GM23248 (cell line): Measurements from ENCODE around the gene NAA40.

Experiments
- EZH2 ChIP-seq: fragments of 200-600 bp; sonication (generic); IDR thresholded peaks from 2 replicates; pipeline ENCODE4 v1.6.1; 2018; ENCODE audit warnings: antibody characterized with exemption, mild to moderate bottlenecking; ENCODE audit not compliant: insufficient read depth, poor library complexity, severe bottlenecking
- EZH2phosphoT487 ChIP-seq: fragments of 200-600 bp; sonication (generic); IDR thresholded peaks from 2 replicates; pipeline ENCODE4 v1.6.1; 2018; ENCODE audit warnings: antibody characterized with exemption, moderate library complexity, mild to moderate bottlenecking, low read depth; ENCODE audit not compliant: insufficient read depth

DNA sequence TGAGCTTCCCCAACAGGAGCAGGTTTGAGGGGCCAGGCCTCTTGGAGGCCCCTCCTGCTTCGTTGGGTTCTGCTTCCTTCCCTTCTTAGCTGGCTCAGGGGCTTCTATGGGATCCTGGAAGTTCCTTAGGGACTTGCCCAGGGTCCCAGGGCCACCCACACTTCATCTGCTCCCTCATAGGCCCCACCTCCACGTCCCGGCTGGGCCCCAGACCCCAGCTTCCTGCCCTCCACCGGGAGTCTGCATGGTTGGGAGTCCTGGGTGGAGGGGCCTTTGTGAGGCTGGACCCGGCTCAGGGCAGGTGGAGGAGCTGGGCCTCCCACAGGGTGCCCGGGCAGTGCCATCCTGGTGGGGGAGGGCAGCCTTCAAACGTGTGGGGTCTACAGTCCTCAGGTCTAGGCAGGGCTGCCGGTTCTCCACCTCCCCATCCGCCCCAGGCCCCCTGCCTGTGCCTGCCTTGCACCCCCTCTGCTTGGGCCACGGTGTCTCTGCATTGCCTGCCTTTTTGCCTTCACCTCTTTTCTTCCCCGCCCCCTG lies 59.1 kb downstream of the NAA40 start:
- no peak for TF ChIP-seq EZH2
- no peak for TF ChIP-seq EZH2phosphoT487
